ENCODE measurements around the gene ZNF177.

Gene ZNF177

DNA sequence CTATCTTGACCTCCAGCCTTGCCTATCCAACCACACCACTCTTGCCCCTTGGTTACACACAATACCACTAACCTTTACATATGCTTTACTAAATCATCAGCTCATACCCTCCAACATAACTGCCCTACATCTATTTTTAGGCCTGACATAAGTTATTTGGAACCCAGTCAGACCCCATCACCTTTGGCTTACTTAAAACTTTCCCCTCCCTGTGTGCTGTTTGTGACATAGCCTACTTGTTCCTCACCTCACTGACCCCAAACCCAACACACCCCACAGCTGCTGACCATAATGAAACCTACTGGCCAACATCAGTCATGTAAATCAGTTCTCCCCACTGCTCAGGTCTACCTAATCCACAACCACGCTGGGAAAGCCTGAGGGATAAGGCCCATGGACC is 67.6 kb downstream of the ZNF177 start:
- DNase-seq: no peak

DNA sequence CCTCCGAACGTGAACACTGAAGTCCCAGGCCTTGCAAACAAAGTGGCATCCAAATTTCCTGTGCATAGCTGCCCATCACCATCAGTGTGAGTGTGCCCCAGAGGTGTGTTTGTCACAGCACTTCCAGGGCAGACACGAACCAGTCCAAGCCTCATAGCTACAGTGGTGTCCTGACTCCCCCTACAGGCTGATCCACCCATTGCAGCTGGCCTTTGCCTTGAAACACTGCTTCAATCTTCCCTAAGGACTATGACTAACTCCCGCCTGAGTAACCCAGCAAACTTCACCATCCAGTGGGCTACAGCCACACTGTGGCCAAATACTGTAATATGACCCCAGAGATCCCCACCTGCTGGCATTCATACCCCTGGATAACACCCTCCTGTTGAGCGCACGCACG is 68.7 kb downstream of the ZNF177 start:
- peak; percentile 21 for DNase-seq
